ENCODE data around the gene FGF14.

DNA sequence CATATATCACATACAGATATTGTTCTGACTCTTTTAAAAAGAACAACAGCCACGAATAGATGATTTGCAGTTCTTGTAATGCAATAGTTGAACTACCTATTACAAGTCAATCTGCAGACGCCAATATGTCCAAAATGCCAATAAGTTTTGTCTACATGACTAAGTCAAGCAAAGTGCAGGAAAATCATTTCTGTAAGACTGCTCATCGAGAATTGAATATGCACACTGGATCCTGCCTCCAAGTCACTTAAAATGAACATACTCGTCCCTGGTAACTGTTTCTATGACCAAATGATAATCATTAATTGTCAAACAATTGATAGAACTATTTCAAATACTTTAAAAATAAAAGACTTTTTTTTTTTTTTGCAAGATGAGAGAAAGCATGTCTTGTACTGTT is 573.7 kb downstream of the FGF14 start:
- TF ChIP-seq, protein P1, sequence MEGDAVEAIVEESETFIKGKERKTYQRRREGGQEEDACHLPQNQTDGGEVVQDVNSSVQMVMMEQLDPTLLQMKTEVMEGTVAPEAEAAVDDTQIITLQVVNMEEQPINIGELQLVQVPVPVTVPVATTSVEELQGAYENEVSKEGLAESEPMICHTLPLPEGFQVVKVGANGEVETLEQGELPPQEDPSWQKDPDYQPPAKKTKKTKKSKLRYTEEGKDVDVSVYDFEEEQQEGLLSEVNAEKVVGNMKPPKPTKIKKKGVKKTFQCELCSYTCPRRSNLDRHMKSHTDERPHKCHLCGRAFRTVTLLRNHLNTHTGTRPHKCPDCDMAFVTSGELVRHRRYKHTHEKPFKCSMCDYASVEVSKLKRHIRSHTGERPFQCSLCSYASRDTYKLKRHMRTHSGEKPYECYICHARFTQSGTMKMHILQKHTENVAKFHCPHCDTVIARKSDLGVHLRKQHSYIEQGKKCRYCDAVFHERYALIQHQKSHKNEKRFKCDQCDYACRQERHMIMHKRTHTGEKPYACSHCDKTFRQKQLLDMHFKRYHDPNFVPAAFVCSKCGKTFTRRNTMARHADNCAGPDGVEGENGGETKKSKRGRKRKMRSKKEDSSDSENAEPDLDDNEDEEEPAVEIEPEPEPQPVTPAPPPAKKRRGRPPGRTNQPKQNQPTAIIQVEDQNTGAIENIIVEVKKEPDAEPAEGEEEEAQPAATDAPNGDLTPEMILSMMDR (IDR thresholded peaks at IDR 0.05): no peak
- TF ChIP-seq POLR2AphosphoS5 (IDR thresholded peaks at IDR 0.05): no peak
